A673 (cell line): Measurements from ENCODE around the gene RAC2. TPM values are rescaled to one million over a fixed set of nuclear protein-coding genes. Genes with fewer than 3 reads are reported as not detected.
"Not testable (repeated sequence)": the region's sequence is repeated elsewhere in the genome, so short reads cannot be mapped to it uniquely, and the experiment has no call there.

Experiments used
- BruUV-seq: library from RNA; stranded (reverse); fragments of 400-500 nt; replicated peaks from 2 replicates; lab custom pipeline; 2021; lab: Mats Ljungman, UMichigan
- CTCF ChIA-PET: fragments of 300-600 bp; sonication (Branson Sonifier 250); formaldehyde crosslinking; loops from one replicate; lab custom pipeline; 2022; ENCODE audit warnings: antibody characterized with exemption; lab: Charles Lee
- POLR2A ChIA-PET: fragments of 300-600 bp; sonication (Branson Sonifier 250); formaldehyde crosslinking; loops from one replicate; lab custom pipeline; 2022; ENCODE audit warnings: antibody characterized with exemption; ENCODE audit not compliant: low non-redundant PET; lab: Charles Lee
- DNase-seq: peaks from one replicate; pipeline ENCODE4 v3.0.0-alpha.2; 2015; ENCODE audit warnings: low spot score
- H3K27ac ChIP-seq: fragments of 200-600 bp; sonication (generic); 2 replicates; pipeline ENCODE4 v1.5.1; 2016; ENCODE audit warnings: mixed run types, low read depth, mild to moderate bottlenecking, mixed read lengths, antibody characterized with exemption, low read length; ENCODE audit not compliant: poor library complexity, severe bottlenecking
- H3K27me3 ChIP-seq: fragments of 200-600 bp; sonication (generic); replicated peaks from 2 replicates; pipeline ENCODE4 v1.6.1; 2017; ENCODE audit warnings: mixed run types, low read depth, mild to moderate bottlenecking, mixed read lengths, antibody characterized with exemption, low read length; ENCODE audit not compliant: insufficient read depth, poor library complexity
- H3K36me3 ChIP-seq: fragments of 200-600 bp; sonication (generic); 2 replicates; pipeline ENCODE4 v1.6.1; 2016; ENCODE audit warnings: mixed run types, mild to moderate bottlenecking, mixed read lengths, antibody characterized with exemption, low read length; ENCODE audit not compliant: insufficient read depth, poor library complexity, severe bottlenecking
- H3K4me1 ChIP-seq: fragments of 200-600 bp; sonication (generic); 2 replicates; pipeline ENCODE4 v1.6.1; 2017; ENCODE audit warnings: mixed run types, mild to moderate bottlenecking, mixed read lengths, antibody characterized with exemption, low read length; ENCODE audit not compliant: insufficient read depth, poor library complexity, severe bottlenecking
- H3K4me3 ChIP-seq: fragments of 200-600 bp; sonication (generic); 2 replicates; pipeline ENCODE4 v1.5.1; 2016; ENCODE audit warnings: low read depth, mixed run types, mild to moderate bottlenecking, mixed read lengths, low read length; ENCODE audit not compliant: poor library complexity, severe bottlenecking
- H3K9me3 ChIP-seq: fragments of 200-600 bp; sonication (generic); 2 replicates; pipeline ENCODE4 v1.6.1; 2016; ENCODE audit warnings: mixed run types, low read depth, mild to moderate bottlenecking, mixed read lengths, antibody characterized with exemption, low read length; ENCODE audit not compliant: poor library complexity, severe bottlenecking
- CTCF ChIP-seq: fragments of 300-800, 200-600 bp; sonication (generic); conservative IDR thresholded peaks from 2 replicates; pipeline ENCODE4 v1.5.1; 2017; ENCODE audit warnings: low read depth, mild to moderate bottlenecking, antibody characterized with exemption, low read length, moderate library complexity, mixed read lengths
- EZH2 ChIP-seq: fragments of 200-600 bp; sonication (generic); IDR thresholded peaks from 2 replicates; pipeline ENCODE4 v1.6.1; 2017; ENCODE audit warnings: borderline replicate concordance, low read depth, mild to moderate bottlenecking, mixed read lengths, antibody characterized with exemption, low read length; ENCODE audit not compliant: poor library complexity, severe bottlenecking
- intact Hi-C: fragments of 100-400 bp; cut with micrococcal nuclease; formaldehyde crosslinking; loops from one replicate; pipeline ENCODE4 v1.10.0; 2022; ENCODE audit not compliant: unreplicated experiment
- total RNA-seq: library from RNA; stranded (reverse); gene quantifications from 2 replicates; pipeline ENCODE4 v1.2.3, GENCODE V29; 2021

RAC2 gene
- total RNA-seq, 1 experiment from 2014 or later = 4.0 TPM

- no peak for DNase-seq
- Histone ChIP-seq H3K4me3 (no peak overlapping the region), H3K27me3 (no peaks in the 10 kb centered on the region), H3K27ac (no peak overlapping the region), H3K9me3 (no peaks in the 10 kb centered on the region), H3K36me3 (no peaks in the 10 kb centered on the region), H3K4me1 (peaks cover under 1% of the 10 kb centered on the region)
- intact Hi-C loops = no loop called here
- POLR2A ChIA-PET = no interaction called here
- TF ChIP-seq CTCF (no peak), EZH2 (no peak)
- BruUV-seq = no TSS peak
- CTCF ChIA-PET = no interaction called here
Observed at GRCh38 chr22:37234736-37235711, 9.0 kb downstream of the RAC2 start.

DNA sequence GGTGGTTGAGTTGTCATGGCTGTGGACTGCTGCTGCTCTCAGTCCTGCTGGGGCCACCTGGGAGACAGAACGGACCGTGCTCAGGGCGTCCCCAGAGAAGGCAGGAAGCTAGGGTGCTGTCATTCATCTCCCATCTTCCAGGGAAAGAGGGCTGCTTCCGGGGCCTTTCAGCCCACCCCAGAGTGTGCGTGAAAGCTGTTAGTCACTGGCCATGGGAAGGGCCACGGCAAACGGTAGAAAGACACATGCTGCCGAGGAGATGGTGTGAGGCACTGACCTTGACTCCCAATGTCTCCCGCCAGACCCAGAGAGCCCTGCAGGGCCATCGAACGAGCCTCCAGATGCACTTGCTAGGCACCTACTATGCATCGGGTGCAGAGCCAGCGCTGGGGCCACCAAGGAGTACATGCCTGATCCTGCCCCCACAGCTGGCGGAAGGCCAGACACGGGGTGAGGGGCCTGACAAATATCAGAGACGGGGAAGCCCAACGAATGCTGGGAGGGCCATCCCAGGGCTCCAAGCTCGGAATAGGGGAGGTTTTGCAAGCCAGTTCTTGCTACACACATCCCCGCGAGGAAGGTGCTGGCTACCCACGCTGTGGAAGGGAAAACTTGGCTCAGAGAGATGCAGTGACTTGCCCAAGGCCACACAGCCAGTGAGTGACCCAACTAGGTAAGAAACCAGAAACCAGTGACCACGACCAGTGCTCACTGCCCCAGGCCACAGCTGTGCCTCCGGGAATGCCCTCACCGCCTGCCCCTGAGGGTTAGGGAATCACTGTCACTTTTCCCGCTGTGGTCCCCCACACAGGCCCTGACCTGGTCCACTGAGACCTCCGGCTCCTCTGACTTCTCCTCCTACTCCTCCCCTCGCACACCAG is 10.1 kb downstream of the RAC2 start:
- intact Hi-C loops = no loop called here
- DNase-seq = no peak
- ChIA-PET CTCF (no interaction called here), POLR2A (no interaction called here)
- no peaks in the 10 kb centered on the region for H3K9me3 ChIP-seq
- TF ChIP-seq CTCF (no peak), EZH2 (no peak)
- peaks cover 8% of the 10 kb centered on the region for H3K4me1 ChIP-seq
- no peak overlapping the region for H3K4me3 ChIP-seq
- H3K27ac ChIP-seq = no peak overlapping the region
- no peaks in the 10 kb centered on the region for H3K27me3 ChIP-seq
- BruUV-seq = no TSS peak
- H3K36me3 ChIP-seq = no peaks in the 10 kb centered on the region

- CTCF ChIA-PET, H3K27me3 ChIP-seq, POLR2A ChIA-PET, intact Hi-C loops, H3K4me3 ChIP-seq, H3K36me3 ChIP-seq, DNase-seq, BruUV-seq, H3K9me3 ChIP-seq, H3K27ac ChIP-seq: not testable (repeated sequence)
- peaks cover 14% of the 10 kb centered on the region for H3K4me1 ChIP-seq
Observed at GRCh38 chr22:37233371-37233750, 10.7 kb downstream of the RAC2 start.
